ENCODE measurements around the gene SAFB.

DNA sequence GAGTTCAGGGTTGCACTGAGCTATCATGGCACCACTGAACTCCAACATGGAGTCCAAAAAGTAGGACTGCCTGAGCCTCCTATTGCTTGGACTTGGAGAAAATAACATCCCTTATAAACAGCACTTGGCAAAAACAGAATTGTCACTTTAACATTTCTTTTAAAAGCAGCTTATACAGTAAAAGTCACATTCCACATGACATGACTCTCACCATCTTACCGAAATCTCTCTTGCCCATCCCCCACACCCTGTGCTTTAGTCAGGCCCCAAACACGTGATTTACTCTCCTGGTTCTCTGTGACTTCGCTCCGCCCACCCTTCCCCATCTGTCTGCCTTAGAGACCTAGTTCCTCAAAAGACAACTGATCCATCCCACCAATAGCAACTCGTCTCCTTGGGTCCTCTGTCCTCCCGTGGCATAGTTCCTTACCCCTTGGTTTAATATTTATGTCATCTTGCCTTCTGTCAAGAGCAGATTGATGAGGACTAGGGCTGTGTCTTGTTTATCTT lies 4.6 kb downstream of the SAFB start:
- TF ChIP-seq CTCF (conservative IDR thresholded peaks at IDR 0.05; ENCODE audit: low read length): no peak
- no peak for TF ChIP-seq EZH2phosphoT487 (IDR thresholded peaks at IDR 0.05; ENCODE audit: borderline replicate concordance, low read depth, low read length)

Data from OCI-LY7 (cell line).